MV-4-11 (cell line): Measurements from ENCODE around the gene SPATA18.
"Not testable (repeated sequence)": the region's sequence is repeated elsewhere in the genome, so short reads cannot be mapped to it uniquely, and the experiment has no call there.

ENCODE experiments used
- DNase-seq: peaks from one replicate; lab custom pipeline; 2025; lab: John Stamatoyannopoulos, UW

The SPATA18 gene

DNA sequence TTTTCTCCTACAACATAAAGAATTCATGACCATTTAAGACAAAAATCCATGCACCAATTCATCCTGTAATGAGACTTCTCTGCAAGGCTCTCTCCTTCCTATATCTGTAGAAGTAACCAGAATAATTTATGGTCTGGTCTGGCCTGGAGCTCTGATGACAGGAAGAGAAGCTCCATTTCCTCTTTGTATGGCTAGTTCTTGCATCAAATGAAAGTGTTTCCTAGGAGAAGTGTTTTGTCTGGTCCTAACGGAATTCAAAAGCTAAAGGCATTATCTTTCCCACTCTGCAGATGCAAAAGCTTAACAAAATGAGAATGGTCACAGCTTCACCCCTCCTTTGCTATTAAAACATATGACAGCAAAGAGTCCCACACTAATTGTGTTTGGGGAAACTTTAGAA is 55.1 kb downstream of the SPATA18 start:
- peak; percentile 95 for DNase-seq

DNA sequence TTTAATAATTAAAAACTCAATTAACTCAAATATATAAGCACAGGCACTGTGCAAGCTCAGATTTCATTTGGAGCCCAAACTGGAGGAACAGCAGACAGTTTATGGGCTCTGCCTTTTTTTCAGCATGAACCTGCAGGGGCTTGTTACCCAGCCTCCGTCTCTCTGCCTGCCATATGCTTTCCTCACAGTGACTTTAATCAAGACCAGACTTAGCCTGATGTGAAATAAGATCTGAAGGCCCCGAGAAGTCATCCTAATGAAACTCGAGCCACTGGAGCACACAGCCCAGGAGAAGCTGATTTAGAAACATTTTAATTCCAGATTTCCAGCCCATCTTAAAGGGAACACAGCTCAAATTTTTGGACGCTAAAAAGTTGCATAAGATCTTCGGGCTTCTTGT is 55.6 kb downstream of the SPATA18 start:
- DNase-seq, result no peak

- DNase-seq, result no peak
Measured at GRCh38 chr4:52107336-52107735, 56.2 kb downstream of the SPATA18 start.

DNA sequence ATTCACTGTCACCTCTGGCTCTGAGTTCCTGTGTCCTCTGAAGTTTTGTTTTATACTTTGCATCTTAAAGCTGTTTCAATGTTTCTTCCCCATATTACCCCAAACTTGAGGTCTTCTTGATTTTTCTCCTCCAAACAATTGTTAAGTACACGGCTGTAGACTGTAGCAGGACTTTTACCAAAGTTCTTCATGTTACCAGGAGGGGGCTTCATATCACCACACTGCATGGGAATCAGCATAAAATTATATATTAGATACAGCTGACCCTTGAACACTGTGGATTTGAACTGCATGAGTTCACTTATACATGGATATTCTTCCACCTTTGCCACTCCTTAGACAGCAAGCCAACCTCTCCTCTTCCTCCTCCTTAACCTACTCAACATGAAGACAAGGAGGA is 56.6 kb downstream of the SPATA18 start:
- peak; percentile 20 for DNase-seq

- DNase-seq, result no peak
Measured at GRCh38 chr4:52110171-52110570, 59.1 kb downstream of the SPATA18 start.

DNA sequence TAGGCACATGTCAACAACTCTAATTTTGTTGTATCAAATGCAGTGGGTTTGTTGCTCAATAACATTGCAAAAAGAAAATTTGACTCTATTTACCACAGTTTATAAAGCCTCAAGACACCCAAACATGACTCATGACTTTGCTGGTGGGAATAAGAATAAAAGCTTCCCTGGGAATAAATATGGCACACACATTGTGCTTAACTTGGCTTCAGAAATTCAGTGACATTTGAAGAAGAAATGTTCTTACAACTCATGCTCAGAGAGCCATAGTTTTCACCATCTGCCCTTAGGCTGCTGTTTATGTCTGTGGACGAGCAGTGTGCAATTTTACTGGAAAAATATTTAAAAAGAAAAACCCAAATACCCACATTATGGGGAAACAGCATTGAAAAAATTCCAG is 60.9 kb downstream of the SPATA18 start:
- DNase-seq, result no peak

GRCh38 chr4:52112411-52112810 is 61.3 kb downstream of the SPATA18 start:
- no peak for DNase-seq

GRCh38 chr4:52116641-52117040 is 65.5 kb downstream of the SPATA18 start:
- DNase-seq, result no peak

GRCh38 chr4:52126226-52126625 is 75.1 kb downstream of the SPATA18 start:
- no peak for DNase-seq

DNA sequence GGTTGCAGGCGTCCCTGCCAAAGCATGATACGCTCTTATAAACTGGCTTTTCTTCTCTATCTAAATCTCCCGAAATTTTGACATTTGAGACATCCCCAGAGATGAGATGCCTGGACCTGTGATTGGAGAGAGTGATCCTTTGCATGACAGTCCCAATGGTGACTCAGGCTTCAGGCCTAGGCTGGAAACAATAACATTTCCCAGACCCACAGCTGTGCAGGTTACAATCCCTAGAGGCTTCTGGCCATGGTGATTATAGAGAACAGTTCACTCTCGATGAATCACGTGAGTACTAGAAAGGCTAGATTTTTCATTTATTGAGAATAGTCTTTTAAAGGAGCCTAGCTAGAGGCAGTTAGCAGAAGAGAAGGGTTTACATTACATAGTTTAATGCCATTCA is 75.9 kb downstream of the SPATA18 start:
- DNase-seq, result no peak

- DNase-seq, result no peak
Measured at GRCh38 chr4:52135171-52135570, 84.1 kb downstream of the SPATA18 start.

- not testable (repeated sequence) for DNase-seq
Measured at GRCh38 chr4:52137152-52137551, 86.0 kb downstream of the SPATA18 start.

- DNase-seq, result peak; percentile 18
Measured at GRCh38 chr4:52142816-52143215, 91.7 kb downstream of the SPATA18 start.

- peak; percentile 95 for DNase-seq
Measured at GRCh38 chr4:52143815-52144214, 92.7 kb downstream of the SPATA18 start.

GRCh38 chr4:52144372-52144771 is 93.3 kb downstream of the SPATA18 start:
- DNase-seq, result no peak
